ENCODE data around the gene MGLL. TPM values are rescaled to one million over a fixed set of nuclear protein-coding genes. Genes with fewer than 3 reads are reported as not detected.

MGLL gene
- total RNA-seq, 1 donor from 2014 or later = 61.0 TPM

DNA sequence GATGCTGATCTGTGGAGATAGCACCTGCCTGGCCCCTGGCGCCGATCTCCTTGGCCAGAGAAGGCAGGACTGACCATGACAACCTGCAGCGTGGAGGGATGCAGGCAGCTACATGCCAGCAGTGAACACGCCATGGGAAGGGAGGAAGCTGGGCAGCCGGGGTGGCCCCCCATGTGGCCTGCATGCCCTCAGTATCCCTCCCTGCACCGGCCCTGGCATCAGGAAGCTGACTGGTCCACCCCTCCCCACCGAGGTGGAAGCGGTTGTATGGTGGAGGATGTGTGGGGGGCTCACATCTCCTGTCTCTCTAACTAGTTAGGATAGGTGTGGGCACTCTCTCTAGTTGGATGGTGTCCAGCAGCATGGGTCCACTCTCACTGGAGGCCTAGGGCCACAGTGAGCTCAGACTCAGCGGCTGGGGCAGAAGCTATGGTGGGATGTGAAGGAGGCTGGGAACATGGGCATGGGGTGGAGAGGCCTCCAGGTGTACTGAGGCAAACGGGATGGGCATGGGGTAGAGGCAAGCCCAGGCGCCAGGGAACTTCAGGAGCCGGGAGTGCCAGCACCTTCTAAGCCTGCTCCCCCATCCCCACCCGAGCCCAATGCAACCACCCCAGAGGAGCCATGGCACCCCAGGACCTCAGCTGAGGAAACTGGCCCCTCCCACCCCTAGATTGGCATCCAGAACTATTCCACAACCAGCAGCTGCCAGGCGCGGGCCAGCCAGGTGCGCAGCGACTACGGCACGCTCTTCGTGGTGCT, 151.4 kb downstream of the MGLL start:
- H3K27me3 Mint-ChIP-seq (ENCODE audit: low read depth) = no peaks in the 10 kb centered on the region
- no peak overlapping the region for H3K27ac Mint-ChIP-seq (ENCODE audit: unreplicated experiment)
- TF ChIP-seq, protein P1, sequence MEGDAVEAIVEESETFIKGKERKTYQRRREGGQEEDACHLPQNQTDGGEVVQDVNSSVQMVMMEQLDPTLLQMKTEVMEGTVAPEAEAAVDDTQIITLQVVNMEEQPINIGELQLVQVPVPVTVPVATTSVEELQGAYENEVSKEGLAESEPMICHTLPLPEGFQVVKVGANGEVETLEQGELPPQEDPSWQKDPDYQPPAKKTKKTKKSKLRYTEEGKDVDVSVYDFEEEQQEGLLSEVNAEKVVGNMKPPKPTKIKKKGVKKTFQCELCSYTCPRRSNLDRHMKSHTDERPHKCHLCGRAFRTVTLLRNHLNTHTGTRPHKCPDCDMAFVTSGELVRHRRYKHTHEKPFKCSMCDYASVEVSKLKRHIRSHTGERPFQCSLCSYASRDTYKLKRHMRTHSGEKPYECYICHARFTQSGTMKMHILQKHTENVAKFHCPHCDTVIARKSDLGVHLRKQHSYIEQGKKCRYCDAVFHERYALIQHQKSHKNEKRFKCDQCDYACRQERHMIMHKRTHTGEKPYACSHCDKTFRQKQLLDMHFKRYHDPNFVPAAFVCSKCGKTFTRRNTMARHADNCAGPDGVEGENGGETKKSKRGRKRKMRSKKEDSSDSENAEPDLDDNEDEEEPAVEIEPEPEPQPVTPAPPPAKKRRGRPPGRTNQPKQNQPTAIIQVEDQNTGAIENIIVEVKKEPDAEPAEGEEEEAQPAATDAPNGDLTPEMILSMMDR (IDR thresholded peaks at IDR 0.05) = no peak
- peaks cover 20% of the 10 kb centered on the region for H3K4me1 Mint-ChIP-seq (ENCODE audit: low read depth)
- peak overlapping the region; percentile 75 for H3K4me3 Mint-ChIP-seq (ENCODE audit: unreplicated experiment)
- no peaks in the 10 kb centered on the region for H3K9me3 Mint-ChIP-seq (ENCODE audit: low read depth)
- DNase-seq (ENCODE audit: low spot score) = peak; percentile 87
- no peaks in the 10 kb centered on the region for H3K36me3 Mint-ChIP-seq (ENCODE audit: low read depth)

GRCh38 chr3:127670229-127670559, 152.1 kb downstream of the MGLL start:
- Mint-ChIP-seq H3K4me1 (ENCODE audit: low read depth) (peaks cover 20% of the 10 kb centered on the region), H3K9me3 (ENCODE audit: low read depth) (no peaks in the 10 kb centered on the region), H3K4me3 (ENCODE audit: unreplicated experiment) (no peak overlapping the region), H3K27me3 (ENCODE audit: low read depth) (no peaks in the 10 kb centered on the region), H3K27ac (ENCODE audit: unreplicated experiment) (no peak overlapping the region), H3K36me3 (ENCODE audit: low read depth) (no peaks in the 10 kb centered on the region)
- DNase-seq (ENCODE audit: low spot score) = peak; percentile 60
- TF ChIP-seq, protein P1 (IDR thresholded peaks at IDR 0.05) = no peak

DNA sequence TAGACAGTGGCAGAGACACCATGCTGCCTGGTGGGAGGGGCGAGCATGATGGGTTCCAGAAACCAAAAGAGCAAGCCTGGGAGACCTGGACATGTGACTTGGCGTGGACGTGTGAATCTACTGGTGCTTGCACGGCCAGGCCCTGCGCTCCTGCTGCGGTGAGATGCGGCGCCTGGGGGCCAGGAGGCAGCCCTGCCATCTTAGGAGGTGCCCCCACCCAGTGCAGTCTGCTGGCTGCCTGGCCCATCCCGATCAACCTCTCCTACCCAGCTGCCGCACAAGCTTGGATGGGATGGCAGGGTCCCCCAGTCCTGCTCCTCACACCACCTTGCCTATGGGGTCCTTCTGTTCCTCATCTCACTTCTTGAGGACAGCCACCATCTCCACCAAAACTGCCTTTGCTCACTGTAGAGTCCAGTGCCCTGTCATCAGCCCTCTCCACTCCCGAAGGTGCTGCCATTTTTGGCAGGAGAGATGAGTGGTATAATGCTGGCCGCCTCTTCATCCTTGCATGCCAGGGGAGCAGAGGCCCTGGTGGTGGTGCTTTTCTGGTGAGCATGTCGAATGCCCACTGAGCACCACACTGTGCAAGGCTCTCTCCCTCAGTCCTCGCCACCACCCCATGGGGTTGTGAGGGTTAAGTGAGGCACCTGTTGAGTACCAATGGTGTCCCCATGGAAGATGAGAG, 152.6 kb downstream of the MGLL start:
- DNase-seq (ENCODE audit: low spot score) = peak; percentile 79
- no peaks in the 10 kb centered on the region for H3K9me3 Mint-ChIP-seq (ENCODE audit: low read depth)
- peaks cover 17% of the 10 kb centered on the region for H3K4me1 Mint-ChIP-seq (ENCODE audit: low read depth)
- no peak overlapping the region for H3K27ac Mint-ChIP-seq (ENCODE audit: unreplicated experiment)
- no peak overlapping the region for H3K4me3 Mint-ChIP-seq (ENCODE audit: unreplicated experiment)
- H3K36me3 Mint-ChIP-seq (ENCODE audit: low read depth) = no peaks in the 10 kb centered on the region
- H3K27me3 Mint-ChIP-seq (ENCODE audit: low read depth) = no peaks in the 10 kb centered on the region
- TF ChIP-seq, protein P1 (IDR thresholded peaks at IDR 0.05) = no peak

DNA sequence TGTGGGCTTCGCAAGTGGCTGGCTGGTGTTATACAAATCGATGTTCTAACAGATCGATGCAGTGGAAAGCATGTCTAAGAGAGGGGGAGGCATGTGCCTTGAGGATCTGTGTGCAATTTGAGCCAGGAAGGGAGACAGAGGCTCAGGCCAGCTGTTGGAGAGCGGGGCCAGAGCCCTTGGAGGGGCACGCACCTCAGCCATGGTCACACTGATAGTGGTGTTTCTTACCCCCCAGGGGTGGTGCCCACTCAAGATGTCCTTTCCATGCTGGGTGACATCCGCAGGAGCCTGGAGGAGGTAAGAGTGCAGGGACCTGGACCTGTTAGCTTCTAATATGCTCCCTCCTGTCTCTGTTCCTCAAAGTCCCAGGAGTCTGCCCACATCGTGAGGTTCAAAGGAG, 153.4 kb downstream of the MGLL start:
- Mint-ChIP-seq H3K9me3 (ENCODE audit: low read depth) (no peaks in the 10 kb centered on the region), H3K36me3 (ENCODE audit: low read depth) (no peaks in the 10 kb centered on the region), H3K27me3 (ENCODE audit: low read depth) (no peaks in the 10 kb centered on the region), H3K4me3 (ENCODE audit: unreplicated experiment) (no peak overlapping the region), H3K4me1 (ENCODE audit: low read depth) (peaks cover 11% of the 10 kb centered on the region), H3K27ac (ENCODE audit: unreplicated experiment) (no peak overlapping the region)
- DNase-seq (ENCODE audit: low spot score) = no peak
- TF ChIP-seq, protein P1 (IDR thresholded peaks at IDR 0.05) = no peak

GRCh38 chr3:127667119-127667681, 155.1 kb downstream of the MGLL start:
- no peak overlapping the region for H3K27ac Mint-ChIP-seq (ENCODE audit: unreplicated experiment)
- H3K4me1 Mint-ChIP-seq (ENCODE audit: low read depth) = peaks cover 19% of the 10 kb centered on the region
- DNase-seq (ENCODE audit: low spot score) = no peak
- TF ChIP-seq, protein P1 (IDR thresholded peaks at IDR 0.05) = no peak
- no peaks in the 10 kb centered on the region for H3K36me3 Mint-ChIP-seq (ENCODE audit: low read depth)
- H3K9me3 Mint-ChIP-seq (ENCODE audit: low read depth) = no peaks in the 10 kb centered on the region
- H3K27me3 Mint-ChIP-seq (ENCODE audit: low read depth) = no peaks in the 10 kb centered on the region
- no peak overlapping the region for H3K4me3 Mint-ChIP-seq (ENCODE audit: unreplicated experiment)
